Neuron (in vitro differentiated cells): Measurements from ENCODE around the gene PALM3.
A peak's percentile ranks its signal among the peaks of the same experiment; 100 is the strongest.

Experiments
- H2AFZ ChIP-seq: one replicate; pipeline ENCODE4 v1.6.1; 2013; ENCODE audit warnings: low read depth, mild to moderate bottlenecking, inconsistent platforms, low read length, moderate library complexity
- H3K27me3 ChIP-seq: one replicate; pipeline ENCODE4 v1.6.1; 2013; ENCODE audit warnings: low read length; ENCODE audit not compliant: insufficient read depth
- H3K36me3 ChIP-seq: one replicate; pipeline ENCODE4 v1.6.1; 2013; ENCODE audit warnings: low read length; ENCODE audit not compliant: insufficient read depth
- H3K4me1 ChIP-seq: one replicate; pipeline ENCODE4 v1.6.1; 2013; ENCODE audit warnings: low read length; ENCODE audit not compliant: insufficient read depth
- H3K4me3 ChIP-seq: 2 replicates; pipeline ENCODE4 v1.5.1; 2013; ENCODE audit warnings: mild to moderate bottlenecking, low read length, moderate library complexity
- H3K9me3 ChIP-seq: one replicate; pipeline ENCODE4 v1.6.1; 2013; ENCODE audit warnings: low read length

Gene PALM3

DNA sequence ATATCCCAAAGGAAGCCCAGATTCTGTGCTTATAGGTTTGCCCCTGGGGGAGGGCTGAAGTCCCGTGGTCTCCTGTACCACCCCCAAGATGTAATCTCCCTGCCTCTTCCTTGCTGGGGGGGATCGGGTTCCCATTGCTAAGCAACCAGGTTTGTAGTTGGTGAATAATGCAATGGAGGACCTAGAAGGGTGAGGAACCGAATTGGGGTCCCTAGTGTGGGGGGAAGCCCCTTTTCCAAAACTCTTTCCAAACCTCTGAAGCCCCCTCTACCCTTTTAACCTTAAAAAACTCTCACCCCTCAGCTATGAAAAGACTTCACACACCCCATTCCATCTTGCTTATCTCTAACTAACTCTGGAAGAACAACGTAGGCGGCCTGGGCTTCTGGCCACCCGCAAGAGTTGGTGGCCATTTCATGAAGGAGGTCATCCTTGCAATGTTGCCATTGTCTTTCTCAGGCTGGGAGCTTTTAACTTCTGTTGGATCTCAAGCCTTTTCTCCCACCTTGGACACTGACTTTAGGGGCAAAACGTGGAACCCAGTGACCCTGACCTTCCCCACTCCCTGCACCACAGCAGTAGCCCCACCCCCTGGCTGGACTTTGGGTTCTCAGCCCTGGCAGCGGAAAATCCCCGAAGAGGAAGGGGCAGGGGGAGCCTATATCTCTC lies 661 bp downstream of the PALM3 start:
- no peaks in the 10 kb centered on the region for H3K9me3 ChIP-seq
- H3K27me3 ChIP-seq = peaks cover 16% of the 10 kb centered on the region
- H3K4me1 ChIP-seq = peaks cover 8% of the 10 kb centered on the region
- no peak overlapping the region for H2AFZ ChIP-seq
- H3K36me3 ChIP-seq = no peaks in the 10 kb centered on the region
- no peak overlapping the region for H3K4me3 ChIP-seq

DNA sequence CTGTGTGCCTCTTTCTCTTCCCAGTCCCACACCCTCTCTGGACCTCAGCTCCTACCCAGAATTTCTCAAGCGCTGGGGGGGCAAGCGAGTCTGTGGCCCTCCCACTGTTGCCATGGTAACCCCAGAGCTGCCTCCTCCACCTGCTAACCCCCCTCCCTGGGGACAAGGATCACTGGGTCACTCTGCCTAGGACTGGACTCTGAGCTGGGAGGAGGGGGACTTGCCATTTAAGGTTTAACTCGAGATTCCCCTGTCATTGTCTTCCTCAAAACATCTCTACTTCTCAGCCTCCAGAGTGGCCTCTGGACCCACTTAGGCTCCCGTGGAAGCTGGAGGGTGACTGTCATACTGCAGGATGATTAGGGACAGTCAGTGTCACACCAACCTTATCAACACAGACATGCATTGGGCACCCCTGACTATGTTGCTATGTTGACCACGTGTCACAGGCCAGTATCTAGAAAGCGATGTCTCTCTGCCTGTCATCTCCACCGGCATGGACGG lies 2.2 kb downstream of the PALM3 start:
- peaks cover 18% of the 10 kb centered on the region for H3K27me3 ChIP-seq
- H3K9me3 ChIP-seq = no peaks in the 10 kb centered on the region
- H3K36me3 ChIP-seq = no peaks in the 10 kb centered on the region
- no peak overlapping the region for H2AFZ ChIP-seq
- peaks cover 8% of the 10 kb centered on the region for H3K4me1 ChIP-seq
- H3K4me3 ChIP-seq = no peak overlapping the region

DNA sequence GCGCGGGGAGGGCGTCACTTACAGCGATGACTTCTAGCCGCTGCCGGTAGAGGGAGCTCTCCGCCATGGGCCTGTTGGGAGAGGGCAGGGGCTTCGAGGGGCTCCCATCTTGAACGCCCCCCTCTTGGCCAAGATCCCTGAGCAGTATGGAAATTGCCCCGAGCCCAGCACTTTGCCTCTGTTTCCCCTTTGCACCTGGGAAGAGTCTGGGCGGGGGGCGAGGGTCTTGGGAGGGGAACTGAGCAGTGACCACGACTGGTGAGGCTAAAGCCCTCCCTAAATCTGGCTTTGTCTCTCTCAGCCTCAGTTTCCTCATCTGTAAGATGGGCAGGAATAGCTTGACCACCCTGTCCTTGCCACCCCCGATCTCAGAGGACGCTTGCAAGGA lies 2.8 kb downstream of the PALM3 start:
- peaks cover 8% of the 10 kb centered on the region for H3K4me1 ChIP-seq
- no peaks in the 10 kb centered on the region for H3K9me3 ChIP-seq
- no peak overlapping the region for H3K4me3 ChIP-seq
- peaks cover 18% of the 10 kb centered on the region for H3K27me3 ChIP-seq
- H2AFZ ChIP-seq = no peak overlapping the region
- H3K36me3 ChIP-seq = no peaks in the 10 kb centered on the region

- Histone ChIP-seq H3K9me3 (peaks cover under 1% of the 10 kb centered on the region), H3K4me3 (peak overlapping the region; percentile 44), H3K4me1 (peaks cover 8% of the 10 kb centered on the region)
Observed at GRCh38 chr19:14058182-14059092, 3.4 kb downstream of the PALM3 start.

GRCh38 chr19:14056741-14057356 lies 5.0 kb downstream of the PALM3 start:
- no peak overlapping the region for H2AFZ ChIP-seq

More at GRCh38 chr19:14058182-14059092, 3.4 kb downstream of the PALM3 start:
- Histone ChIP-seq H3K36me3 (no peaks in the 10 kb centered on the region), H3K27me3 (peaks cover 18% of the 10 kb centered on the region), H2AFZ (peak overlapping the region; percentile 18)

GRCh38 chr19:14056069-14056666 lies 5.7 kb downstream of the PALM3 start:
- Histone ChIP-seq H3K4me1 (peaks cover 8% of the 10 kb centered on the region), H2AFZ (no peak overlapping the region), H3K9me3 (peaks cover 2% of the 10 kb centered on the region), H3K36me3 (no peaks in the 10 kb centered on the region), H3K4me3 (no peak overlapping the region), H3K27me3 (peaks cover 18% of the 10 kb centered on the region)

More at GRCh38 chr19:14056741-14057356, 5.0 kb downstream of the PALM3 start:
- no peaks in the 10 kb centered on the region for H3K36me3 ChIP-seq
- peaks cover 18% of the 10 kb centered on the region for H3K27me3 ChIP-seq
- peak overlapping the region; percentile 33 for H3K4me3 ChIP-seq
- H3K4me1 ChIP-seq = peaks cover 8% of the 10 kb centered on the region
- H3K9me3 ChIP-seq = peaks cover 2% of the 10 kb centered on the region

DNA sequence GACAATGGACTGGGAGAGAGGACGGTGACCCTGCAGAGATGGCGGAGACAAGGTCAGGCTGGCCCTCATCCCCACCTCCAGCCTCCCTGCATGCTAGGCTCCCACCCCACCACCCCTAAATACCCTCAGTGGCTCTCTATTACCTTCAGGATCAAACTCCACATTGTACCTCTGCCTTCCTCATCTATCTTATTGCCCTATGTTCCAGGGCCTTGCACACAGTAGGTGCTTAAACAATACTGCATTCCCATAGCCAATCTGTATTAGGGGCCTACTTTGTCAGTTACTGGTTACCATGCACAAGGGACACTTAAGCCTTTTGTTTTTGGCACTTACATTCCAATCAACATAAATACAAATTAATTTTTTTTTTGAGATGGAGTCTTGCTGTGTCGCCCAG lies 6.5 kb downstream of the PALM3 start:
- Histone ChIP-seq H3K27me3 (peaks cover 16% of the 10 kb centered on the region), H3K9me3 (peaks cover 2% of the 10 kb centered on the region), H3K4me3 (no peak overlapping the region), H2AFZ (no peak overlapping the region), H3K4me1 (peaks cover 8% of the 10 kb centered on the region), H3K36me3 (no peaks in the 10 kb centered on the region)

GRCh38 chr19:14054721-14055120 lies 7.2 kb downstream of the PALM3 start:
- Histone ChIP-seq H3K36me3 (no peaks in the 10 kb centered on the region), H3K4me1 (peaks cover 7% of the 10 kb centered on the region), H3K27me3 (peaks cover 16% of the 10 kb centered on the region), H3K9me3 (peaks cover 2% of the 10 kb centered on the region), H3K4me3 (no peak overlapping the region), H2AFZ (no peak overlapping the region)

DNA sequence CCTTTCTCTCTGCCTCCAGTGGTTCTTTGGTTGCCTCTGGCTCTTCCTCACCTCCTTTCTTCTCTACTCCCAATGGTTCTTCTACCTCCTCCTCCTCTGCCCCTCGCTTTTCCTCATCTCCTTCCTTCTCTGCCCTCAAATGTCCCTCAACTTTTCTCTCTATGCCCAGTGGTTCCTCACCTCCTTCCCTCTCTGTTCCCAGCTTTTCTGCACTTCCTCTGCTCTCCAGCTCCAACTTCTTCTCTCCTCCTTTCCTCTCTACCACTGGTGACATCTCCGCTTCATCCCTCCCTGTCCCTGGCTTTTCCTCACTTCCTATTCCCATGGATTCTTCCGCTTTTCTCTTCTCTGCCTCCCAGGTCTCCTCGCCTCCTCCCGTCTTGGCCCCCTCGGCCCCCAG lies 7.8 kb downstream of the PALM3 start:
- Histone ChIP-seq H2AFZ (no peak overlapping the region), H3K36me3 (no peaks in the 10 kb centered on the region), H3K27me3 (peaks cover 16% of the 10 kb centered on the region), H3K9me3 (peaks cover 2% of the 10 kb centered on the region), H3K4me3 (no peak overlapping the region), H3K4me1 (peaks cover 4% of the 10 kb centered on the region)

GRCh38 chr19:14053500-14053899 lies 8.4 kb downstream of the PALM3 start:
- Histone ChIP-seq H3K27me3 (peaks cover 13% of the 10 kb centered on the region), H3K4me1 (peaks cover 4% of the 10 kb centered on the region), H3K36me3 (no peaks in the 10 kb centered on the region), H3K9me3 (peaks cover 2% of the 10 kb centered on the region), H2AFZ (no peak overlapping the region), H3K4me3 (no peak overlapping the region)

DNA sequence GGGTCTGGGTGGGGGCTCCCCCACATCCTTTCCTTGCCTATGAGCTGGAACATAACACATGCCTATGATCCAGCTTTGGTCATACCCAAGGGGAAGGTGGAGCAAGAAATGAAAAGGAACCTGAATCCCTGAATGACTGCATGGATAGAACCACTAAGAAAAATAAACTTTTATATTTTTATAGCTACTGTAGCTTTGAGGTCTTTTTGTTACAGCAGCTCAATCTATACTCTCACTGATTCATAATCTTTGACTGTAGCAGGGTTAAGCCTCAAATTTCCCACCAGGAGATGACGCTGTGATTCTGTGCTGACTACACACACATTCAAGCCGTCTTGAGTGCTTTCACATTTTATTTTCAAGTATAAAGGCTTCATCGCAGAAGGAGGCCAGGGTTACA lies 8.8 kb downstream of the PALM3 start:
- Histone ChIP-seq H2AFZ (no peak overlapping the region), H3K4me3 (no peak overlapping the region)

GRCh38 chr19:14052470-14052869 lies 9.4 kb downstream of the PALM3 start:
- H3K4me1 ChIP-seq = no peaks in the 10 kb centered on the region
- peaks cover 10% of the 10 kb centered on the region for H3K27me3 ChIP-seq
- peaks cover 2% of the 10 kb centered on the region for H3K9me3 ChIP-seq
- no peak overlapping the region for H2AFZ ChIP-seq
- no peaks in the 10 kb centered on the region for H3K36me3 ChIP-seq
- no peak overlapping the region for H3K4me3 ChIP-seq

More for the DNA sequence above, 8.8 kb downstream of the PALM3 start:
- Histone ChIP-seq H3K9me3 (peaks cover 2% of the 10 kb centered on the region), H3K4me1 (peaks cover 1% of the 10 kb centered on the region), H3K36me3 (no peaks in the 10 kb centered on the region), H3K27me3 (peaks cover 10% of the 10 kb centered on the region)
